ENCODE results near the gene EXD2.
"Not testable (repeated sequence)": the region's sequence is repeated elsewhere in the genome, so short reads cannot be mapped to it uniquely, and the experiment has no call there.

Gene EXD2

GRCh38 chr14:69183735-69184134 lies 7.6 kb upstream of the EXD2 start:
- FAIRE-seq (no peak), DNase-seq (ENCODE audit: extremely low spot score, insufficient read length, low read depth) (no peak)

GRCh38 chr14:69190191-69190590 lies 1.1 kb upstream of the EXD2 start:
- FAIRE-seq (no peak), DNase-seq (ENCODE audit: extremely low spot score, insufficient read length, low read depth) (no peak)

- FAIRE-seq (no peak), DNase-seq (ENCODE audit: extremely low spot score, insufficient read length, low read depth) (no peak)
Measured at GRCh38 chr14:69193721-69194120, 2.4 kb downstream of the EXD2 start.

- FAIRE-seq (no peak), DNase-seq (ENCODE audit: extremely low spot score, insufficient read length, low read depth) (no peak)
Measured at GRCh38 chr14:69199786-69200185, 8.5 kb downstream of the EXD2 start.

GRCh38 chr14:69204753-69205152 lies 13.5 kb downstream of the EXD2 start:
- FAIRE-seq (no peak), DNase-seq (ENCODE audit: extremely low spot score, insufficient read length, low read depth) (no peak)

- DNase-seq (ENCODE audit: extremely low spot score, insufficient read length, low read depth) (no peak), FAIRE-seq (no peak)
Measured at GRCh38 chr14:69207435-69208041, 16.2 kb downstream of the EXD2 start.

GRCh38 chr14:69208666-69209065 lies 17.4 kb downstream of the EXD2 start:
- DNase-seq (ENCODE audit: extremely low spot score, insufficient read length, low read depth) (no peak), FAIRE-seq (peak; percentile 60)

- no peak for DNase-seq (ENCODE audit: extremely low spot score, insufficient read length, low read depth)
- no peak for FAIRE-seq
Measured at GRCh38 chr14:69214393-69214792, 23.1 kb downstream of the EXD2 start.

GRCh38 chr14:69217663-69218062 lies 26.4 kb downstream of the EXD2 start:
- not testable (repeated sequence) for FAIRE-seq; DNase-seq (ENCODE audit: extremely low spot score, insufficient read length, low read depth)

GRCh38 chr14:69224946-69225345 lies 33.6 kb downstream of the EXD2 start:
- FAIRE-seq = no peak
- DNase-seq (ENCODE audit: extremely low spot score, insufficient read length, low read depth) = no peak

GRCh38 chr14:69226178-69226577 lies 34.9 kb downstream of the EXD2 start:
- DNase-seq (ENCODE audit: extremely low spot score, insufficient read length, low read depth) (no peak), FAIRE-seq (no peak)

- FAIRE-seq = no peak
Measured at GRCh38 chr14:69226736-69227135, 35.4 kb downstream of the EXD2 start.

GRCh38 chr14:69231486-69231885 lies 40.2 kb downstream of the EXD2 start:
- no peak for DNase-seq (ENCODE audit: extremely low spot score, insufficient read length, low read depth)

More at GRCh38 chr14:69226736-69227135, 35.4 kb downstream of the EXD2 start:
- no peak for DNase-seq (ENCODE audit: extremely low spot score, insufficient read length, low read depth)

GRCh38 chr14:69232388-69232787 lies 41.1 kb downstream of the EXD2 start:
- FAIRE-seq (no peak), DNase-seq (ENCODE audit: extremely low spot score, insufficient read length, low read depth) (no peak)

More at GRCh38 chr14:69231486-69231885, 40.2 kb downstream of the EXD2 start:
- FAIRE-seq = no peak

- DNase-seq (ENCODE audit: extremely low spot score, insufficient read length, low read depth) = no peak
- no peak for FAIRE-seq
Measured at GRCh38 chr14:69234106-69234505, 42.8 kb downstream of the EXD2 start.

- DNase-seq (ENCODE audit: extremely low spot score, insufficient read length, low read depth) (no peak), FAIRE-seq (no peak)
Measured at GRCh38 chr14:69235708-69236107, 44.4 kb downstream of the EXD2 start.

GRCh38 chr14:69237142-69237541 lies 45.8 kb downstream of the EXD2 start:
- no peak for DNase-seq (ENCODE audit: extremely low spot score, insufficient read length, low read depth)
- no peak for FAIRE-seq

- no peak for FAIRE-seq
- no peak for DNase-seq (ENCODE audit: extremely low spot score, insufficient read length, low read depth)
Measured at GRCh38 chr14:69237584-69237983, 46.3 kb downstream of the EXD2 start.

GRCh38 chr14:69238883-69239282 lies 47.6 kb downstream of the EXD2 start:
- DNase-seq (ENCODE audit: extremely low spot score, insufficient read length, low read depth) (no peak), FAIRE-seq (no peak)

- FAIRE-seq (no peak), DNase-seq (ENCODE audit: extremely low spot score, insufficient read length, low read depth) (no peak)
Measured at GRCh38 chr14:69240527-69241173, 49.4 kb downstream of the EXD2 start.

- FAIRE-seq = no peak
Measured at GRCh38 chr14:69241577-69241976, 50.3 kb downstream of the EXD2 start.

More at GRCh38 chr14:69241577-69241976, 50.3 kb downstream of the EXD2 start:
- no peak for DNase-seq (ENCODE audit: extremely low spot score, insufficient read length, low read depth)

Data from GM18507 (cell line).